ENCODE results near the gene FOSB. TPM values are rescaled to one million over a fixed set of nuclear protein-coding genes. Genes with fewer than 3 reads are reported as not detected.

Gene FOSB
- total and polyA plus RNA-seq, 9 of the 15 experiments (the other 6 are each of a cell fraction or from before 2014, with no cell fraction given), result 0.11 to 2.7 (median 0.73) TPM

DNA sequence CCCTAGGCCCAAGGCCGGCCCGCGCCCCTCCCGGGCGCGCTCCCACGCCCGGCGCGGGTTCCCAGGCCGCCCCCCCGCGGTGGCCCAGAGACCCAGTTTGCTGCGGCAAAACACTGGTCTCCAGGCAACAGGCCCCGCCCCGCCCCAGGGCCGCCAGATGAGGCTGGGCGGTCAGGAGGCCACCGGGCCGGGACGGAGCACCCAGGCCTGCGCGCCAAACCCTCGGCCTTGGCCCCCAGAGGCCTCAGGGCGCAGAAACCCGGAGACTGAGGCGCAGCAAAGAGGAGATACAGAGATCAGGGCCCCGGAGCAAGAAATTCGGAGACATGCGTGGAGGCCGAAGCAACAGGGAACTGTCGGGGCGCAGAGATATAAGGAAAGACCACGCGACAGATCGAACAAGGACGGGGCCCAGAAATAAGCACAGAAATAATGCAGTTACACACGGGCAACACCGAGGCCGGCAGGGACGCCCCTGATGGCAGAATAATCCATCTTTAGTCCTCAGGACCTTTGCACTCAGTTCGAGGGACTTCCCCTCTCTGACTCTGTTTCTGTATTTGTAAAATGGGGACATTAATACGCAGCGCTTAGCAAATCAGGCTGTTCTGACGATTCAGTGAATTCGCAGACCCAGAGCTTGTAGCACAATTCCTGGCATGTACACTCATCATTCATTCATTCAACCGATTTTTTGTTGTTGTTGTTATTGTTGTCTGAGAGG lies 23.3 kb upstream of the FOSB start (continued):
- TF ChIP-seq, protein P1, sequence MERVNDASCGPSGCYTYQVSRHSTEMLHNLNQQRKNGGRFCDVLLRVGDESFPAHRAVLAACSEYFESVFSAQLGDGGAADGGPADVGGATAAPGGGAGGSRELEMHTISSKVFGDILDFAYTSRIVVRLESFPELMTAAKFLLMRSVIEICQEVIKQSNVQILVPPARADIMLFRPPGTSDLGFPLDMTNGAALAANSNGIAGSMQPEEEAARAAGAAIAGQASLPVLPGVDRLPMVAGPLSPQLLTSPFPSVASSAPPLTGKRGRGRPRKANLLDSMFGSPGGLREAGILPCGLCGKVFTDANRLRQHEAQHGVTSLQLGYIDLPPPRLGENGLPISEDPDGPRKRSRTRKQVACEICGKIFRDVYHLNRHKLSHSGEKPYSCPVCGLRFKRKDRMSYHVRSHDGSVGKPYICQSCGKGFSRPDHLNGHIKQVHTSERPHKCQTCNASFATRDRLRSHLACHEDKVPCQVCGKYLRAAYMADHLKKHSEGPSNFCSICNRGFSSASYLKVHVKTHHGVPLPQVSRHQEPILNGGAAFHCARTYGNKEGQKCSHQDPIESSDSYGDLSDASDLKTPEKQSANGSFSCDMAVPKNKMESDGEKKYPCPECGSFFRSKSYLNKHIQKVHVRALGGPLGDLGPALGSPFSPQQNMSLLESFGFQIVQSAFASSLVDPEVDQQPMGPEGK (CRISPR knock-in tag; IDR thresholded peaks at IDR 0.05; ENCODE audit: borderline replicate concordance), result no peak
- TF ChIP-seq ZBTB7A (IDR thresholded peaks at IDR 0.05; ENCODE audit: borderline replicate concordance, control insufficient read depth, low read depth, low read length) (peak; percentile 99), THRAP3 (IDR thresholded peaks at IDR 0.05; ENCODE audit: borderline replicate concordance) (no peak), CTBP1 (IDR thresholded peaks at IDR 0.05; ENCODE audit: borderline replicate concordance) (peak; percentile 54), ERF (CRISPR knock-in tag; IDR thresholded peaks at IDR 0.05) (peak; percentile 70; the same call in 1 of the 2 replicates), ZNF41 (CRISPR knock-in tag; conservative IDR thresholded peaks at IDR 0.05) (no peak), SNIP1 (IDR thresholded peaks at IDR 0.05; ENCODE audit: low read depth) (no peak), SLC30A9 (CRISPR knock-in tag; IDR thresholded peaks at IDR 0.05) (no peak), HNRNPLL (IDR thresholded peaks at IDR 0.05; ENCODE audit: low read depth, low read length, poor library complexity, severe bottlenecking) (peak; percentile 61), WHSC1 (IDR thresholded peaks at IDR 0.05; ENCODE audit: low read length) (no peak), DDX20 (tag; IDR thresholded peaks at IDR 0.05; ENCODE audit: low read depth) (no peak), SPI1 (IDR thresholded peaks at IDR 0.05; ENCODE audit: borderline replicate concordance, low read depth, low read length) (no peak), KAT2B (IDR thresholded peaks at IDR 0.05; ENCODE audit: low read depth, low read length) (no peak), CC2D1A (IDR thresholded peaks at IDR 0.05) (no peak), ZNF589 (CRISPR knock-in tag; IDR thresholded peaks at IDR 0.05; ENCODE audit: low read depth) (no peak), KDM5B (IDR thresholded peaks at IDR 0.05; ENCODE audit: insufficient replicate concordance, low read depth, low read length) (peak; percentile 62), HDAC1 (IDR thresholded peaks at IDR 0.05) (peak in 1 of 2 experiments; percentile 27; a peak in 1 of 4 replicates), NRF1 (conservative IDR thresholded peaks at IDR 0.05 in 1 of 2, IDR thresholded peaks at IDR 0.05 in 1 of 2) (peak; percentile 85 to 87), KDM4B (IDR thresholded peaks at IDR 0.05; ENCODE audit: borderline replicate concordance in 2 of 2, low read depth in 1 of 2) (peak in 1 of 2 experiments; percentile 86; a peak in 2 of 4 replicates), ASH1L (IDR thresholded peaks at IDR 0.05; ENCODE audit: borderline replicate concordance, low read depth, partially characterized antibody) (no peak)
- TF ChIP-seq, protein P2, sequence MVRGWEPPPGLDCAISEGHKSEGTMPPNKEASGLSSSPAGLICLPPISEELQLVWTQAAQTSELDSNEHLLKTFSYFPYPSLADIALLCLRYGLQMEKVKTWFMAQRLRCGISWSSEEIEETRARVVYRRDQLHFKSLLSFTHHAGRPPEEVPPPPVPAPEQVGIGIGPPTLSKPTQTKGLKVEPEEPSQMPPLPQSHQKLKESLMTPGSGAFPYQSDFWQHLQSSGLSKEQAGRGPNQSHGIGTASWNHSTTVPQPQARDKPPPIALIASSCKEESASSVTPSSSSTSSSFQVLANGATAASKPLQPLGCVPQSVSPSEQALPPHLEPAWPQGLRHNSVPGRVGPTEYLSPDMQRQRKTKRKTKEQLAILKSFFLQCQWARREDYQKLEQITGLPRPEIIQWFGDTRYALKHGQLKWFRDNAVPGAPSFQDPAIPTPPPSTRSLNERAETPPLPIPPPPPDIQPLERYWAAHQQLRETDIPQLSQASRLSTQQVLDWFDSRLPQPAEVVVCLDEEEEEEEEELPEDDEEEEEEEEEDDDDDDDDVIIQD (CRISPR knock-in tag; IDR thresholded peaks at IDR 0.05), result no peak
- TF ChIP-seq, protein P3, sequence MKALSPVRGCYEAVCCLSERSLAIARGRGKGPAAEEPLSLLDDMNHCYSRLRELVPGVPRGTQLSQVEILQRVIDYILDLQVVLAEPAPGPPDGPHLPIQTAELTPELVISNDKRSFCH (CRISPR knock-in tag; IDR thresholded peaks at IDR 0.05), result no peak
- TF ChIP-seq, protein P3 (tag; IDR thresholded peaks at IDR 0.05), result peak; percentile 56; the same call in 1 of the 2 replicates
